ENCODE results near the gene BCL2L12. TPM values are rescaled to one million over a fixed set of nuclear protein-coding genes. Genes with fewer than 3 reads are reported as not detected.

The BCL2L12 gene
- polyA plus RNA-seq, 1 of the 3 experiments (the other 2 are of a cell fraction) = 27.9 TPM

GRCh38 chr19:49662011-49662410, 3.7 kb upstream of the BCL2L12 start:
- POLR2A ChIA-PET = no interaction called here

More at GRCh38 chr19:49662011-49662410, 3.7 kb upstream of the BCL2L12 start:
- no peaks in the 10 kb centered on the region for H3K27me3 ChIP-seq (ENCODE audit: insufficient read depth)
- H3K9me3 ChIP-seq = no peaks in the 10 kb centered on the region
- no peaks in the 10 kb centered on the region for H3K9me2 ChIP-seq
- H3K9ac ChIP-seq = no peak overlapping the region
- H3K4me1 ChIP-seq (ENCODE audit: control insufficient read depth in 1 of 2, insufficient read depth in 2 of 2, low read depth in 1 of 2, low read length in 1 of 2) = peaks cover 4 to 15% of the 10 kb centered on the region in 2 experiments; a peak in 3 of 4 replicates
- DNase-seq = no peak
- H2AFZ ChIP-seq (ENCODE audit: low read depth) = no peak overlapping the region
- CTCF ChIA-PET = interaction anchor here (9.4 kb wide), 1 partner anchor 14 kb away, joined by 78 read pairs; the partner anchor contains the start of gene PRMT1
- no peak overlapping the region for H3K4me3 ChIP-seq (ENCODE audit: low read depth in 2 of 2, low read length in 1 of 2)
- peaks cover 27% of the 10 kb centered on the region for H3K79me2 ChIP-seq (ENCODE audit: insufficient read depth)
- no peak for TF ChIP-seq GABPA (IDR thresholded peaks at IDR 0.05; ENCODE audit: low read depth)
- no peak for TF ChIP-seq IRF3 (IDR thresholded peaks at IDR 0.05; ENCODE audit: low read depth, low read length)
- no peak for TF ChIP-seq MXI1 (IDR thresholded peaks at IDR 0.05; ENCODE audit: low read depth, low read length)
- no peak for TF ChIP-seq CTCF (IDR thresholded peaks at IDR 0.05)
- TF ChIP-seq SIN3A (IDR thresholded peaks at IDR 0.05; ENCODE audit: borderline replicate concordance, low read depth, low read length) = no peak
- TF ChIP-seq FOXJ3 (CRISPR knock-in tag; IDR thresholded peaks at IDR 0.05) = no peak
- TF ChIP-seq CHD2 (IDR thresholded peaks at IDR 0.05; ENCODE audit: low read length, partially characterized antibody) = no peak
- TF ChIP-seq RXRA (IDR thresholded peaks at IDR 0.05; ENCODE audit: borderline replicate concordance, low read depth) = no peak
- no peak for TF ChIP-seq ZBTB33 (IDR thresholded peaks at IDR 0.05; ENCODE audit: borderline replicate concordance, low read depth)
- no peak for TF ChIP-seq SMC3 (IDR thresholded peaks at IDR 0.05; ENCODE audit: low read depth, low read length)
- TF ChIP-seq RCOR1 (IDR thresholded peaks at IDR 0.05; ENCODE audit: low read length) = no peak
- TF ChIP-seq TCF12 (IDR thresholded peaks at IDR 0.05) = no peak
- no peak for TF ChIP-seq NFIC (IDR thresholded peaks at IDR 0.05; ENCODE audit: borderline replicate concordance)
- H3K27ac ChIP-seq (ENCODE audit: low read depth in 2 of 2, low read length in 1 of 2) = no peak overlapping the region
- H3K4me2 ChIP-seq = no peak overlapping the region
- H3F3A ChIP-seq (replicated peaks; ENCODE audit: insufficient read depth) = peaks cover 25% of the 10 kb centered on the region
- WGBS (ENCODE audit: low lambda C conversion rate) = 92% methylated on average over 2 of the region's 16 CpGs
- no peaks in the 10 kb centered on the region for H4K20me1 ChIP-seq (ENCODE audit: insufficient read depth)
- H3K36me3 ChIP-seq (replicated peaks in 1 of 2; ENCODE audit: control insufficient read depth in 1 of 2, insufficient read depth in 2 of 2, low read length in 1 of 2) = peaks cover 19 to 48% of the 10 kb centered on the region in 2 experiments
